Gastroesophageal sphincter (tissue), 3 donors: ENCODE results near the gene HINFP.

Experiments
- CTCF ChIP-seq, 4 experiments: fragments of 200-600 bp in 2 of 4; fragments of 450-650 bp in 2 of 4; sonication (generic) in 1 of 4; IDR thresholded peaks; one replicate each; pipeline ENCODE4 v1.5.1; 2017 to 2019; ENCODE audit warnings: antibody characterized with exemption in 4 of 4, mild to moderate bottlenecking in 2 of 4, moderate library complexity in 2 of 4
- EP300 ChIP-seq: sonication (generic); formaldehyde crosslinking; IDR thresholded peaks from one replicate; pipeline ENCODE4 v1.6.1; 2017; ENCODE audit warnings: antibody characterized with exemption, mild to moderate bottlenecking
- POLR2A ChIP-seq, 2 donors: fragments of 450-650 bp; IDR thresholded peaks; one replicate each; pipeline ENCODE4 v1.6.1; 2017; ENCODE audit warnings: antibody characterized with exemption in 2 of 2, mild to moderate bottlenecking in 2 of 2, moderate library complexity in 1 of 2
- POLR2AphosphoS5 ChIP-seq: sonication (generic); formaldehyde crosslinking; IDR thresholded peaks from one replicate; pipeline ENCODE4 v1.6.1; 2017; ENCODE audit warnings: antibody characterized with exemption

- TF ChIP-seq CTCF (IDR thresholded peaks at IDR 0.05) (no peak), POLR2AphosphoS5 (no peak), EP300 (no peak), POLR2A (IDR thresholded peaks at IDR 0.05) (no peak)
Measured at GRCh38 chr11:119089319-119089718, 32.1 kb upstream of the HINFP start.
